HepG2 (cell line): ENCODE measurements around the gene ZFHX3. TPM values are rescaled to one million over a fixed set of nuclear protein-coding genes. Genes with fewer than 3 reads are reported as not detected.

Source experiments
- ELF3 ChIP-seq: IDR thresholded peaks from 2 replicates; pipeline ENCODE4 v1.6.1; 2016; ENCODE audit warnings: missing genetic modification reagents, missing compliant biosample characterization
- ERF ChIP-seq: IDR thresholded peaks from 2 replicates; pipeline ENCODE4 v1.6.1; 2018; ENCODE audit warnings: missing biosample characterization, missing genetic modification reagents
- HMG20B ChIP-seq: conservative IDR thresholded peaks from 2 replicates; pipeline ENCODE4 v1.6.1; 2016; ENCODE audit warnings: missing genetic modification reagents, missing compliant biosample characterization
- HNF4A ChIP-seq: sonication (generic); formaldehyde crosslinking; IDR thresholded peaks from 2 replicates; pipeline ENCODE4 v1.4.0; 2020; ENCODE audit warnings: missing genetic modification reagents
- MAZ ChIP-seq, 2 experiments: sonication (generic) in 1 of 2; formaldehyde crosslinking in 1 of 2; IDR thresholded peaks; 2 replicates each; pipeline versions ENCODE4 v1.5.0 to v1.6.1; 2012 to 2020; ENCODE audit warnings: low read depth in 2 of 2, mild to moderate bottlenecking in 2 of 2, borderline replicate concordance in 1 of 2, improper control_type of control experiment in 1 of 2, low read length in 1 of 2, missing genetic modification reagents in 1 of 2, moderate library complexity in 1 of 2
- RELA ChIP-seq: sonication (generic); formaldehyde crosslinking; IDR thresholded peaks from 2 replicates; pipeline ENCODE4 v1.4.0; 2020; ENCODE audit warnings: missing genetic modification reagents
- TP53 ChIP-seq: sonication (generic); formaldehyde crosslinking; conservative IDR thresholded peaks from 2 replicates; pipeline ENCODE4 v1.4.0; 2020; ENCODE audit warnings: missing genetic modification reagents
- ZKSCAN8 ChIP-seq: IDR thresholded peaks from 2 replicates; pipeline ENCODE4 v1.6.1; 2016; ENCODE audit warnings: borderline replicate concordance, missing genetic modification reagents, missing compliant biosample characterization
- ZMYM2 ChIP-seq: sonication (generic); formaldehyde crosslinking; IDR thresholded peaks from 2 replicates; pipeline ENCODE4 v1.8.0; 2022; ENCODE audit warnings: mild to moderate bottlenecking, missing genetic modification reagents
- ZNF530 ChIP-seq: sonication (generic); formaldehyde crosslinking; IDR thresholded peaks from 2 replicates; pipeline ENCODE4 v1.5.0; 2020; ENCODE audit warnings: low read depth, mild to moderate bottlenecking, missing genetic modification reagents
- ZNF629 ChIP-seq: sonication (generic); formaldehyde crosslinking; conservative IDR thresholded peaks from 2 replicates; pipeline ENCODE4 v1.5.0; 2020; ENCODE audit warnings: missing genetic modification reagents
- ZNF878 ChIP-seq: sonication (generic); formaldehyde crosslinking; IDR thresholded peaks from 2 replicates; pipeline ENCODE4 v1.8.1; 2023; ENCODE audit warnings: mild to moderate bottlenecking, missing genetic modification reagents, moderate library complexity
- ZSCAN21 ChIP-seq: sonication (generic); formaldehyde crosslinking; IDR thresholded peaks from 2 replicates; pipeline ENCODE4 v1.8.0; 2022; ENCODE audit warnings: mild to moderate bottlenecking, missing genetic modification reagents, moderate library complexity, borderline replicate concordance
- polyA plus RNA-seq, 8 experiments: library from polyadenylated mRNA; depleted of rRNA in 3 of 8; stranded (reverse) in 7 of 8; unstranded in 1 of 8; fragments of >200 nt; fragmentation: Illumina TruSeq in 4 of 8; extraction: Trizol in 4 of 8; gene quantifications; 2 replicates each; pipeline versions ENCODE4 v1.2.1 to v1.2.3, GENCODE V29; 2011 to 2016; ENCODE audit warnings: low read depth in 4 of 8, missing spikeins in 1 of 8, mixed read lengths in 1 of 8; ENCODE audit not compliant: insufficient read depth in 1 of 8
- total RNA-seq, 5 experiments: library from RNA; depleted of rRNA; stranded (reverse); fragments of >200 nt; fragmentation: Illumina TruSeq; extraction: Trizol; gene quantifications; 2 replicates each; pipeline ENCODE4 v1.2.3, GENCODE V29; 2016; ENCODE audit warnings: low read depth in 1 of 5

Gene ZFHX3
- total and polyA plus RNA-seq, 2 of the 13 experiments (the other 11 are each of a cell fraction or from before 2014, with no cell fraction given), result 5.0 to 6.0 TPM

GRCh38 chr16:72947379-72948237 lies 100.3 kb downstream of the ZFHX3 start (continued):
- TF ChIP-seq ZNF878 (CRISPR knock-in tag) (no peak), ZNF530 (no peak), RELA (CRISPR knock-in tag) (no peak), ZKSCAN8 (peak; percentile 74; the same call in 1 of the 2 replicates), MAZ (IDR thresholded peaks at IDR 0.05; ENCODE audit: borderline replicate concordance, low read depth, low read length) (peak; percentile 30; the same call in 1 of the 2 replicates), MAZ (CRISPR knock-in tag; IDR thresholded peaks at IDR 0.05; ENCODE audit: low read depth) (peak; percentile 76; the same call in 1 of the 2 replicates), ZMYM2 (0 out of 2 replicates have a peak, but pooled peaks have one; percentile 35), ZNF629 (CRISPR knock-in tag) (0 out of 2 replicates have a peak, but pooled peaks have one; percentile 47), ZSCAN21 (no peak), HMG20B (no peak), HNF4A (CRISPR knock-in tag) (peak; percentile 95), ELF3 (CRISPR knock-in tag) (peak; percentile 73; the same call in 1 of the 2 replicates), ERF (peak; percentile 38; the same call in 1 of the 2 replicates), TP53 (no peak)
